Activated naive CD4-positive, alpha-beta T cell treated with anti-CD3 and anti-CD28 coated beads, Interleukin-2, amount 50 U/mL, for 24 hours (primary cell): ENCODE measurements around the gene AADACL4.
"Not testable (repeated sequence)": the region's sequence is repeated elsewhere in the genome, so short reads cannot be mapped to it uniquely, and the experiment has no call there.

ENCODE experiments used
- H3K27ac Mint-ChIP-seq: one replicate; pipeline ENCODE4 v1.8.0; 2021; ENCODE audit warnings: mild to moderate bottlenecking, mixed read lengths
- H3K27me3 Mint-ChIP-seq: one replicate; pipeline ENCODE4 v1.8.0; 2021; ENCODE audit warnings: mixed read lengths
- H3K36me3 Mint-ChIP-seq: one replicate; pipeline ENCODE4 v1.8.0; 2021; ENCODE audit warnings: mixed read lengths
- H3K4me1 Mint-ChIP-seq: one replicate; pipeline ENCODE4 v1.8.0; 2021; ENCODE audit warnings: mixed read lengths
- H3K4me3 Mint-ChIP-seq: one replicate; pipeline ENCODE4 v1.8.0; 2021; ENCODE audit warnings: mild to moderate bottlenecking, mixed read lengths
- H3K9me3 Mint-ChIP-seq: one replicate; pipeline ENCODE4 v1.8.0; 2021; ENCODE audit warnings: mixed read lengths

AADACL4 gene

GRCh38 chr1:12634696-12635202, 9.1 kb upstream of the AADACL4 start:
- H3K27ac Mint-ChIP-seq = peak overlapping the region; percentile 53
- peaks cover 10% of the 10 kb centered on the region for H3K4me1 Mint-ChIP-seq
- no peaks in the 10 kb centered on the region for H3K36me3 Mint-ChIP-seq
- H3K4me3 Mint-ChIP-seq = no peak overlapping the region
- H3K27me3 Mint-ChIP-seq = peaks cover 1% of the 10 kb centered on the region
- H3K9me3 Mint-ChIP-seq = peaks cover 4% of the 10 kb centered on the region

- Mint-ChIP-seq H3K36me3 (no peaks in the 10 kb centered on the region), H3K9me3 (peaks cover 14% of the 10 kb centered on the region), H3K27ac (no peak overlapping the region), H3K4me3 (no peak overlapping the region), H3K27me3 (peaks cover 1% of the 10 kb centered on the region), H3K4me1 (peaks cover 10% of the 10 kb centered on the region)
Observed at GRCh38 chr1:12636098-12636950, 7.6 kb upstream of the AADACL4 start.

DNA sequence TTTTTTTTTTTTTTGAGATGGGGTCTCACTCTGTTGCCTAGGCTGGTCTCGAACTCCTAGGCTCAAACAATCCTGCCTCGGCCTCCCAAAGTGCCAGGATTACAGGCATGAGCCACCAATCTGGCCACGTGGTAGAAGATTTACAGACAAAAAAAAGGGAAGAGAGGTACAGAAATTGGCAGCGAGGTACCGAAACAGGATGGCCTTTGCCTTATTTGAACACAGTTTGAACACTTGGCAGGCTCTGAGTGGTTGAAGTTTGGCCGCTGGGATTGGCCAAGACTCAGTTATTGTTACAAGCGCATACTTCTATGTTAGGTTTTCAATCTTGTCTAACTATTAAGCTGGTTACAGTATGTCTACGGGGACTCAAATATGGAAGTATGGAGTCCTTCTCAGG, 6.2 kb upstream of the AADACL4 start:
- Mint-ChIP-seq H3K4me1 (peaks cover 10% of the 10 kb centered on the region), H3K36me3 (no peaks in the 10 kb centered on the region), H3K27me3 (peaks cover 1% of the 10 kb centered on the region), H3K27ac (no peak overlapping the region), H3K9me3 (peaks cover 14% of the 10 kb centered on the region), H3K4me3 (no peak overlapping the region)

DNA sequence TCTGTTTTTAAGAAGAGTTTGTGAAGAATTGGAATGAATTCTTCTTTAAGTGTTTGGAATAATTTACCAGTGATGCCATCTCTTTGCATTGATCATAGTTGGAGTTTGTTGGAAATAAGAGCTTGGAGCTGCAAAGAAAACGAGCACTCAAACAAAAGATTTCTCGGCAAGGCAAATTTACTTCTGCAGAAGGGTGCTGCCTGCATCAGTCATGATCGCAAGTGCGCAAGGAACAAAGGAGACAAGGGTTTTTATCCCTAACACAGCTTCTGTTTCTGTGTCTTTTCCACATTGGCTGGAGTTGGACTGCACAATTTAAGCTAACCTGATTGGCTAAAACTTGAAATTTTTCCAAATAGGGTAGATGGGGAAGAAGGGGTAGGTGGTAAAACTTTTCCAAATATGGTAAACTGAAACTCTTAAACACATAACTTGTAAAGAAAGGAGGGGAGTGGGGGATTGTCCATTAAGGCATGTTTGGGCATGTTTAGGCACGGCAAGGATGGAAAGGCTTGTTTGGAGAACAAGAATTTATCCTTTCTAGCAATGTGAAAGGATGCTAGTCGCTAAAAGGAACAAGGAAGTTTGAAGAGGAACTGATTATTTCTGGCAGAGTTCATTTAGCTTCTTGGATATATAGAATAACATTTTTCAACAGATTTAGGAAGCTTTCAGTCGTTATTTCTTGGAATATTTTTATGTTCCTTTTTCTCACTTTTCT, 3.5 kb upstream of the AADACL4 start:
- Mint-ChIP-seq H3K36me3 (no peaks in the 10 kb centered on the region), H3K4me3 (no peak overlapping the region), H3K9me3 (peaks cover 14% of the 10 kb centered on the region), H3K4me1 (peaks cover under 1% of the 10 kb centered on the region), H3K27ac (no peak overlapping the region), H3K27me3 (no peaks in the 10 kb centered on the region)

DNA sequence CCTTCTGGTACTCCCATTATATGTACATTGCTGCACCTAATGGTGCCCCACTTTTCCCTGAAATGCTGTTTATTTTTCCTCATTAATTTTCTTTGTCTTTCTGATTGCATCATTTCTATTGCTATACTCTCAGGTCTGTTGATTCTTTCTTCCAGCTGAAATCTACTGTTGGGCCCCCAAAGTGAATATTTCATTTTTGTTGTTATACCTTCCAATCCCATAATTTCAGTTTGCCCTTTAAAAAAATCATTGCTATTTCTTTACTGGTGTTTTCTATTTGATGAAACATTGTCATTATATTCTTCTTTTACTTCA, 3.0 kb upstream of the AADACL4 start:
- H3K27ac Mint-ChIP-seq = no peak overlapping the region
- no peaks in the 10 kb centered on the region for H3K36me3 Mint-ChIP-seq
- no peak overlapping the region for H3K4me3 Mint-ChIP-seq
- H3K9me3 Mint-ChIP-seq = peaks cover 14% of the 10 kb centered on the region
- no peaks in the 10 kb centered on the region for H3K4me1 Mint-ChIP-seq
- H3K27me3 Mint-ChIP-seq = no peaks in the 10 kb centered on the region

- Mint-ChIP-seq H3K4me3 (no peak overlapping the region), H3K4me1 (no peaks in the 10 kb centered on the region), H3K27ac (no peak overlapping the region), H3K36me3 (no peaks in the 10 kb centered on the region), H3K9me3 (peaks cover 14% of the 10 kb centered on the region), H3K27me3 (no peaks in the 10 kb centered on the region)
Observed at GRCh38 chr1:12643079-12643478, 806 bp upstream of the AADACL4 start.

- Mint-ChIP-seq H3K27ac (no peak overlapping the region), H3K4me3 (no peak overlapping the region), H3K9me3 (peaks cover 10% of the 10 kb centered on the region), H3K4me1 (no peaks in the 10 kb centered on the region), H3K36me3 (no peaks in the 10 kb centered on the region), H3K27me3 (no peaks in the 10 kb centered on the region)
Observed at GRCh38 chr1:12644237-12644636, 352 bp downstream of the AADACL4 start.

DNA sequence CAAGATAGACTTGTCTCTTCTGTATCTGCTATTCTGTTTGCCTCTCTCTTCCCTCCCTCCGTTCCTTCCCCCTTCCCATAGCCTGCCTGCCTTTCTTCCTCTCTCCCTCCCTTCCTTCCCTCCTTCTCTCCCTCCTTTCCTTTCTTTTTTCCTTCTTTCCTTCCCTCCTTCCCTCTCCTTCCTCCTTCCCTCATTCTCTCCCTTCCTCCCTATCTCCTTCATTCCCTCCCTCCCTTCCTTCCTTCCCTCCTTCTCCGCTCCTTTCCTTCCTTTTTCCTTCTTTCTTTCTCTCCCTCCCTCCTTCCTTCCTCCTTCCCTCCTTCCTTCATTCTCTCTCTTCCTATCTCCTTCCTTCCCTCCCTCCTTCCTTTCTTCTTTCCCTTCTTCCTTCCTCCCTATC, 944 bp downstream of the AADACL4 start:
- Mint-ChIP-seq H3K4me1 (no peaks in the 10 kb centered on the region), H3K27me3 (no peaks in the 10 kb centered on the region), H3K9me3 (peaks cover 10% of the 10 kb centered on the region), H3K27ac (no peak overlapping the region), H3K4me3 (no peak overlapping the region), H3K36me3 (no peaks in the 10 kb centered on the region)

GRCh38 chr1:12645401-12645800, 1.5 kb downstream of the AADACL4 start:
- H3K4me3 Mint-ChIP-seq, H3K4me1 Mint-ChIP-seq, H3K27me3 Mint-ChIP-seq, H3K36me3 Mint-ChIP-seq, H3K9me3 Mint-ChIP-seq: not testable (repeated sequence)
- peak overlapping the region; percentile 84 for H3K27ac Mint-ChIP-seq

DNA sequence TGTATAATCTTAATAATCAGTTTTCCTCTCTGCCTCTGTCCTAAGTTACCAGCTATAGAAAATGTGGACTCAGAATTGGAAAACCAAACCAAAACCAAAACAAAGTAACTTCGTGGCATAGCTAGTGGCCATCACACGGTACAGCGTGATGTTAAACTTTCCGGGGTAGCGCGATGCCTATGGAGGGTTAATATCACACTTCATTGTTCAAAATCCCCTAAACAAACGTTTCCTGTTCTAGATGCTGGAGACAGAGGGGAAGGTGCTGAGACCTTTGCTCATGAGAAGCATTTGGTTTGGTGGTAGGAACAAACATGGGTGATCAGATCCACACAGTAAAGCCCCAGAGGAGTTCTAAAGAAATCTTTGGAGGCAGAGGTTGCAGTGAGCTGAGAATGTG, 4.9 kb downstream of the AADACL4 start:
- no peaks in the 10 kb centered on the region for H3K36me3 Mint-ChIP-seq
- H3K27ac Mint-ChIP-seq = no peak overlapping the region
- no peaks in the 10 kb centered on the region for H3K9me3 Mint-ChIP-seq
- no peak overlapping the region for H3K4me3 Mint-ChIP-seq
- no peaks in the 10 kb centered on the region for H3K27me3 Mint-ChIP-seq
- no peaks in the 10 kb centered on the region for H3K4me1 Mint-ChIP-seq

DNA sequence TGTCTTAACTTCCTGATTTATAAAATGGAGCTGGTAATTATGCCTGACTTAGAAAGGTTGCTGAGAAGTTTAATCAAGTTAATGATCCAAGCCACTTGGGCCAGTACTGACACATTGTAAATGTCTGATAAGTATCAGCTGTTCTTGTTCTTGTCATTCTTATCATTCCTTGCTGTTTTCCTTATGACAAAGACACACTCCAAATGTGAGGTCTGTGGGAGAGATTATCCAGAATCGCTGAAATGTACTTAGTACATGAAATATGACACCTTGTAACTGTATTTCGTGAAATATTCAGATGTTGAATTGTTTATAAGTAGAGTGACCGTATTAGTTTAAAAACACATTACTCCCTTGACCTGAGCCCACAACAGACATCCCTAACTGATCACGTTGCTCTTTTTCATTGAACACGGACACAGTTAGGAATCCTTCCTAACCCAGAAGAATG, 6.1 kb downstream of the AADACL4 start:
- Mint-ChIP-seq H3K4me1 (no peaks in the 10 kb centered on the region), H3K27ac (no peak overlapping the region), H3K36me3 (no peaks in the 10 kb centered on the region), H3K27me3 (no peaks in the 10 kb centered on the region), H3K4me3 (no peak overlapping the region), H3K9me3 (no peaks in the 10 kb centered on the region)

DNA sequence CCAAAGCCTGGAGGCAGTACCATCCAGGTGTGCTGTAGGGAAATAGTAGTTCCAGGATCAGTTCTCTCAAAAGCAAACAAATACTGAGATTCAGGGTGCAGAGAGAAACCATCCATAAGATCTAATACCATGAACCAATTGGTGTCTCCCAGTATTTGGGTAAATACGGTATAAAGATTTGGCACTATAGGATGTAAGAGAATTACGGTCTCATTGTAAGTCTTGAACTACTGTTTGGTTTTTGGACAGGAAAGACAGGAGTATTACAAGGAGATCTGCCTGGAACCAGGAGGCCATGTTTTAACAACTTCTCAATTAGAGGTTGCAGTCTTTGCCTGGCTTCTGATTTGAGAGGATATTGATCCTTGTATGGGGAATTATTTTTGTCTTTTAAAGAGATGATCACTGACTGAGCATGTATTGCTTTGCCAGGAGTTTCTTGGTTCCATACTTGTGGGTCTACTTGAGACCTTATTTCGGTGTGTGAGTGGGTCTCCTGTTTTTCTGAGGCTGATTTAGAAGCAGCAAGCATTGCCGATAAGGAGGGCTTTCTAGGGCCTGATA, 10.2 kb downstream of the AADACL4 start:
- no peak overlapping the region for H3K27ac Mint-ChIP-seq
- no peaks in the 10 kb centered on the region for H3K9me3 Mint-ChIP-seq
- peaks cover 5% of the 10 kb centered on the region for H3K4me1 Mint-ChIP-seq
- no peaks in the 10 kb centered on the region for H3K27me3 Mint-ChIP-seq
- H3K36me3 Mint-ChIP-seq = no peaks in the 10 kb centered on the region
- no peak overlapping the region for H3K4me3 Mint-ChIP-seq

DNA sequence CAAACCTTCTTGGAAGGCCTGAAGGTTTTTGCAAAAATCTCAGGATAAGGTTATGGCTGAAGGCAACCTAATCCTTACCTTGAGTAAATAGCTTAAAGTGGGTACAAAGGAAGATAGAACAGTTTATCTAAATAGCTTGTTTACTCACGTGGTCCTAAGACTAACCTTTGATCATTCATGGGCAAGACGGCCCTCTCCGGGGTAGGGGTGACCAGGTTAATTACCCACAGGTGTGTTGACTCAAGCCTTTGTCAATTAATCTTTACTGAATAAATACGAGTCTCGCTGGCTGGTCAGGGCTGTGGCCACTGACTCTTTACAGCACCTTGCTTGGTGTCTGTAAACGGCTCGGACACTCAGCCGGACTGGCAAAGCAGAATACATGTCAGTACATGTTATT, 10.8 kb downstream of the AADACL4 start:
- Mint-ChIP-seq H3K36me3 (no peaks in the 10 kb centered on the region), H3K4me3 (no peak overlapping the region), H3K27me3 (no peaks in the 10 kb centered on the region), H3K4me1 (peaks cover 5% of the 10 kb centered on the region), H3K27ac (no peak overlapping the region), H3K9me3 (no peaks in the 10 kb centered on the region)

DNA sequence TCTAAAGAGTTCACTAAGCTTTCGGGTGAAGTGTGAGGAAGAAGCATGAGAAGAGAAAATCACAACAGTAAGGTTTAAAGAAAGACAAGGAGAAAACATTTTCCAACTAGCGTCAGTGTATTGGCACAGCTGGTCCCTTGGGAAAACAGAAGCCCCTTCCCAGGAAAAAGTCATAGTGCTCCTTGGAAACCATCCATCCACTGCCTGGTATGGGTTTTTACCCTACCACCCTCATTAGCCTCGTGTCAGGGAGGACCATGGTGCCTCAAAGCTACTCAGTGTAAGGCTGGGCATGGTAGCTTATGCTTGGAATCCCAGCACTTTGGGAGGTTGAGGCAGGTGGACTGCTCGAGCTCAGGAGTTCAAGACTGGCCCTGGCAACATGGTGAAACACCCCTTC, 12.7 kb downstream of the AADACL4 start:
- Mint-ChIP-seq H3K27ac (no peak overlapping the region), H3K4me3 (no peak overlapping the region), H3K36me3 (no peaks in the 10 kb centered on the region), H3K27me3 (no peaks in the 10 kb centered on the region), H3K4me1 (peaks cover 5% of the 10 kb centered on the region), H3K9me3 (no peaks in the 10 kb centered on the region)

- H3K36me3 Mint-ChIP-seq = no peaks in the 10 kb centered on the region
- no peak overlapping the region for H3K4me3 Mint-ChIP-seq
Observed at GRCh38 chr1:12657060-12657884, 13.4 kb downstream of the AADACL4 start.

More at GRCh38 chr1:12657060-12657884, 13.4 kb downstream of the AADACL4 start:
- no peaks in the 10 kb centered on the region for H3K27me3 Mint-ChIP-seq
- H3K27ac Mint-ChIP-seq = no peak overlapping the region
- H3K9me3 Mint-ChIP-seq = no peaks in the 10 kb centered on the region
- peaks cover 5% of the 10 kb centered on the region for H3K4me1 Mint-ChIP-seq
